Left forelimb (tissue), 1 donor: ENCODE results near the gene TFB1M.
"Not testable (repeated sequence)": the region's sequence is repeated elsewhere in the genome, so short reads cannot be mapped to it uniquely, and the experiment has no call there.

Source experiments
- DNase-seq: peaks from one replicate; pipeline ENCODE4 v3.0.0-alpha.2; 2018; ENCODE audit warnings: low spot score

TFB1M gene

GRCh38 chr6:155235087-155235486 is 79.2 kb downstream of the TFB1M start:
- no peak for DNase-seq

GRCh38 chr6:155234687-155235086 is 79.6 kb downstream of the TFB1M start:
- no peak for DNase-seq

GRCh38 chr6:155234167-155234566 is 80.1 kb downstream of the TFB1M start:
- no peak for DNase-seq

- DNase-seq = no peak
Observed at GRCh38 chr6:155232848-155233247, 81.4 kb downstream of the TFB1M start.

GRCh38 chr6:155230975-155231374 is 83.3 kb downstream of the TFB1M start:
- not testable (repeated sequence) for DNase-seq

- DNase-seq = no peak
Observed at GRCh38 chr6:155228546-155229166, 85.6 kb downstream of the TFB1M start.

GRCh38 chr6:155227046-155227445 is 87.2 kb downstream of the TFB1M start:
- DNase-seq = no peak

- no peak for DNase-seq
Observed at GRCh38 chr6:155224618-155225017, 89.7 kb downstream of the TFB1M start.

GRCh38 chr6:155223646-155224451 is 90.4 kb downstream of the TFB1M start:
- DNase-seq = no peak

GRCh38 chr6:155222506-155222905 is 91.8 kb downstream of the TFB1M start:
- no peak for DNase-seq

GRCh38 chr6:155221086-155221485 is 93.2 kb downstream of the TFB1M start:
- no peak for DNase-seq

- DNase-seq = no peak
Observed at GRCh38 chr6:155219858-155220301, 94.4 kb downstream of the TFB1M start.

- no peak for DNase-seq
Observed at GRCh38 chr6:155219299-155219698, 95.0 kb downstream of the TFB1M start.

- not testable (repeated sequence) for DNase-seq
Observed at GRCh38 chr6:155218711-155219110, 95.6 kb downstream of the TFB1M start.

- DNase-seq = no peak
Observed at GRCh38 chr6:155216312-155217046, 97.8 kb downstream of the TFB1M start.

- no peak for DNase-seq
Observed at GRCh38 chr6:155215906-155216305, 98.4 kb downstream of the TFB1M start.

- DNase-seq = no peak
Observed at GRCh38 chr6:155213611-155214372, 100.5 kb downstream of the TFB1M start.

GRCh38 chr6:155212616-155213380 is 101.5 kb downstream of the TFB1M start:
- DNase-seq = no peak

- DNase-seq = no peak
Observed at GRCh38 chr6:155212106-155212505, 102.2 kb downstream of the TFB1M start.

- no peak for DNase-seq
Observed at GRCh38 chr6:155207223-155207622, 107.1 kb downstream of the TFB1M start.
